Upper lobe of left lung (tissue), 6 donors: ENCODE data around the gene SEPHS1. TPM values are rescaled to one million over a fixed set of nuclear protein-coding genes. Genes with fewer than 3 reads are reported as not detected.
A peak's percentile ranks its signal among the peaks of the same experiment; 100 is the strongest.

ENCODE experiments used
- ATAC-seq, 2 donors: fragments of 200-7000 bp; cut with Tn5 transposase; one replicate each; pipeline ENCODE4 v1.9.1; 2022; ENCODE audit warnings: mild to moderate bottlenecking in 2 of 2, moderate library complexity in 2 of 2; ENCODE audit not compliant: low FRiP score in 2 of 2
- DNase-seq, 2 donors: peaks; one replicate each; pipeline ENCODE4 v3.0.0-alpha.2; 2019 to 2020
- H3K27ac ChIP-seq, 4 donors: fragments of 200-600 bp; sonication (generic); one replicate each; pipeline ENCODE4 v1.5.1; 2016 to 2019
- H3K27me3 ChIP-seq, 4 donors: fragments of 200-600 bp; sonication (generic); one replicate each; pipeline ENCODE4 v1.5.1; 2017 to 2019
- H3K36me3 ChIP-seq, 4 donors: fragments of 200-600 bp; sonication (generic); one replicate each; pipeline ENCODE4 v1.5.1; 2016 to 2019
- H3K4me1 ChIP-seq, 4 donors: fragments of 200-600 bp; sonication (generic); one replicate each; pipeline ENCODE4 v1.5.1; 2018 to 2019
- H3K4me3 ChIP-seq, 4 donors: fragments of 200-600 bp; sonication (generic); one replicate each; pipeline ENCODE4 v1.5.1; 2017 to 2019; ENCODE audit warnings: mild to moderate bottlenecking in 2 of 4, moderate library complexity in 1 of 4
- H3K9me3 ChIP-seq, 4 donors: fragments of 200-600 bp; sonication (generic); one replicate each; pipeline ENCODE4 v1.5.1; 2018 to 2019
- EP300 ChIP-seq, 4 donors: sonication (generic); formaldehyde crosslinking; IDR thresholded peaks; one replicate each; pipeline ENCODE4 v1.5.1; 2017; ENCODE audit warnings: antibody characterized with exemption in 4 of 4, control low read depth in 2 of 4
- POLR2A ChIP-seq, 4 donors: fragments of 450-650 bp; IDR thresholded peaks; one replicate each; pipeline ENCODE4 v1.5.1; 2016 to 2017; ENCODE audit warnings: antibody characterized with exemption in 4 of 4, mild to moderate bottlenecking in 2 of 4
- POLR2AphosphoS5 ChIP-seq, 2 donors: sonication (generic); formaldehyde crosslinking; IDR thresholded peaks; one replicate each; pipeline ENCODE4 v1.5.1; 2017; ENCODE audit warnings: antibody characterized with exemption in 2 of 2
- WGBS, 2 donors: methylation state at CpG; one replicate each; pipeline ENCODE4 v1.1.5; 2017 to 2018; 5-methylcytosine and 5-hydroxymethylcytosine counted together
- total RNA-seq, 6 donors: library from RNA; depleted of rRNA in 4 of 6; stranded (reverse); fragments of >200 nt in 4 of 6; gene quantifications; one replicate each; pipeline versions ENCODE4 v1.1.0 to v1.2.1, GENCODE V29; 2016 to 2021
- TF ChIP-seq, protein P1 (sequence below), 6 experiments: fragments of 450-650 bp in 4 of 6; fragments of 200-600 bp in 2 of 6; sonication (generic) in 2 of 6; IDR thresholded peaks; one replicate each; pipeline ENCODE4 v1.5.1; 2016 to 2019; ENCODE audit warnings: antibody characterized with exemption in 6 of 6
- donor health status: DM: no; HTN: no; CAD: no; lungs with moderate emphysema.
- donor health status: DM: no; HTN: yes; CAD: no; lungs with severe emphysema.

The SEPHS1 gene
- total RNA-seq, 6 donors from 2014 or later = 10.0 to 41.9 (median 33.8) TPM

DNA sequence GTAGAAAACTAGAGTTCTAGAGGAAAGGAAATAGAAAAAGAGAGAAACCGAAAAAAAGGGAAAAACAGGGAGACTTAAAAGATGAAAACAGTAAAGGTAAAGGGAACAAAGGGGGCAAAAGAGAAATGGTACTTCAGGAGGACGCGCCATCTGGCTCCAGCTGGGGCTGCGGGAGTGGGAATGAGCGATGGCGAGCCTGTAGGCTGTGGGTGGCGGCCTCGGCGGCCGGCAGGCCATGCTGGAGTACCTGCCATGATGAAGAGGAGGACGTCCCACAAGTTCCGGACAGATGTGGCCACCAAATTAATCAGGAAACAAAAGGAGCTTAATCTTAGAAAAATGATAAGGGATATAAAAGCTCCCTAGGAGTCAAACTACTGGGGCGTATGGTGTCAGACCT lies 26.5 kb downstream of the SEPHS1 start:
- peaks cover 4 to 80% (median 57%) of the 10 kb centered on the region in 4 donors for H3K36me3 ChIP-seq
- 94 to 96% methylated on average over 13 of the region's 13 CpGs for WGBS, 2 donors

DNA sequence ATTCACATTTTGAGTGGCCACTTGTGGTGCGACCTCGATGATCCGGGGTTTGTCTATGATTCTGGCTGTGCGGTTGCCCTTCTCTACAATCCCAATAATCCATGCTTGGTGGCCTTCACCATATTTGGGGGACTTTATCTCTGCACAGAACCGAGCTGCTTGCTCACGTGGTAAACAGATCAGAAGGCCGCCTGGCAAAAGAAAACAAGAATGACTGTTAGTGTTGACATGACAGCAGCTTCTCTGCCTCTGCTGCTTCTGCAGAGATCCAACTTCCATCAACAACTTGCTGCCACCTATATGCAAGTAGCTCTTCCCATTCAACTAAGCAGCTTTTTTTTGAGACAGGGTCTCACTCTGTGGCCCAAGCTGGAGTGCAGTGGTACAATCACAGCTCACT lies 28.9 kb downstream of the SEPHS1 start:
- Histone ChIP-seq H3K27me3 (no peaks in the 10 kb centered on the region), H3K9me3 (no peaks in the 10 kb centered on the region), H3K36me3 (peaks cover 0 to 57% (median 44%) of the 10 kb centered on the region in 4 donors), H3K4me3 (no peak overlapping the region), H3K4me1 (peaks cover 0 to 4% (median 0%) of the 10 kb centered on the region in 4 donors), H3K27ac (no peak overlapping the region)
- ATAC-seq (no peak), DNase-seq (no peak)
- WGBS, 2 donors = 89 to 91% methylated on average over 7 of the region's 7 CpGs
- no peak for TF ChIP-seq POLR2A (IDR thresholded peaks at IDR 0.05)
- no peak for TF ChIP-seq EP300 (IDR thresholded peaks at IDR 0.05)
- no peak for TF ChIP-seq POLR2AphosphoS5 (IDR thresholded peaks at IDR 0.05)
- TF ChIP-seq, protein P1, sequence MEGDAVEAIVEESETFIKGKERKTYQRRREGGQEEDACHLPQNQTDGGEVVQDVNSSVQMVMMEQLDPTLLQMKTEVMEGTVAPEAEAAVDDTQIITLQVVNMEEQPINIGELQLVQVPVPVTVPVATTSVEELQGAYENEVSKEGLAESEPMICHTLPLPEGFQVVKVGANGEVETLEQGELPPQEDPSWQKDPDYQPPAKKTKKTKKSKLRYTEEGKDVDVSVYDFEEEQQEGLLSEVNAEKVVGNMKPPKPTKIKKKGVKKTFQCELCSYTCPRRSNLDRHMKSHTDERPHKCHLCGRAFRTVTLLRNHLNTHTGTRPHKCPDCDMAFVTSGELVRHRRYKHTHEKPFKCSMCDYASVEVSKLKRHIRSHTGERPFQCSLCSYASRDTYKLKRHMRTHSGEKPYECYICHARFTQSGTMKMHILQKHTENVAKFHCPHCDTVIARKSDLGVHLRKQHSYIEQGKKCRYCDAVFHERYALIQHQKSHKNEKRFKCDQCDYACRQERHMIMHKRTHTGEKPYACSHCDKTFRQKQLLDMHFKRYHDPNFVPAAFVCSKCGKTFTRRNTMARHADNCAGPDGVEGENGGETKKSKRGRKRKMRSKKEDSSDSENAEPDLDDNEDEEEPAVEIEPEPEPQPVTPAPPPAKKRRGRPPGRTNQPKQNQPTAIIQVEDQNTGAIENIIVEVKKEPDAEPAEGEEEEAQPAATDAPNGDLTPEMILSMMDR (IDR thresholded peaks at IDR 0.05) = no peak

More for the DNA sequence above, 26.5 kb downstream of the SEPHS1 start:
- no peaks in the 10 kb centered on the region for H3K27me3 ChIP-seq
- TF ChIP-seq, protein P1 (IDR thresholded peaks at IDR 0.05) = no peak
- no peak for TF ChIP-seq EP300 (IDR thresholded peaks at IDR 0.05)
- no peak for TF ChIP-seq POLR2AphosphoS5 (IDR thresholded peaks at IDR 0.05)
- no peak for TF ChIP-seq POLR2A (IDR thresholded peaks at IDR 0.05)
- no peaks in the 10 kb centered on the region for H3K9me3 ChIP-seq
- H3K4me3 ChIP-seq = no peak overlapping the region
- H3K4me1 ChIP-seq = peaks cover 0 to 4% (median 0%) of the 10 kb centered on the region in 4 donors
- ATAC-seq (no peak), DNase-seq (peak in 1 of 2 donors; percentile 64)
- no peak overlapping the region for H3K27ac ChIP-seq

GRCh38 chr10:13317474-13317873 lies 30.6 kb downstream of the SEPHS1 start:
- 47 to 60% methylated on average over 6 of the region's 6 CpGs for WGBS, 2 donors
- no peaks in the 10 kb centered on the region for H3K9me3 ChIP-seq
- DNase-seq (peak in 1 of 2 donors; percentile 31), ATAC-seq (no peak)
- peaks cover 0 to 40% (median 31%) of the 10 kb centered on the region in 4 donors for H3K36me3 ChIP-seq
- TF ChIP-seq POLR2A (IDR thresholded peaks at IDR 0.05) = no peak
- H3K27me3 ChIP-seq = no peaks in the 10 kb centered on the region
- H3K4me1 ChIP-seq = peaks cover 0 to 4% (median 0%) of the 10 kb centered on the region in 4 donors
- no peak overlapping the region for H3K27ac ChIP-seq
- no peak overlapping the region for H3K4me3 ChIP-seq

GRCh38 chr10:13316635-13317311 lies 31.3 kb downstream of the SEPHS1 start:
- TF ChIP-seq POLR2AphosphoS5 (IDR thresholded peaks at IDR 0.05) (no peak), POLR2A (IDR thresholded peaks at IDR 0.05) (no peak), EP300 (IDR thresholded peaks at IDR 0.05) (no peak)
- TF ChIP-seq, protein P1 (IDR thresholded peaks at IDR 0.05) = no peak
- Histone ChIP-seq H3K4me1 (peaks cover 0 to 4% (median 0%) of the 10 kb centered on the region in 4 donors), H3K27me3 (no peaks in the 10 kb centered on the region), H3K4me3 (no peak overlapping the region), H3K27ac (peak overlapping the region in 1 of 4 donors; percentile 19), H3K36me3 (peaks cover 0 to 33% (median 24%) of the 10 kb centered on the region in 4 donors), H3K9me3 (no peaks in the 10 kb centered on the region)
- no peak for DNase-seq
- 91 to 97% methylated on average over 6 to 7 of the region's 7 CpGs for WGBS, 2 donors
- no peak for ATAC-seq

GRCh38 chr10:13315361-13315760 lies 32.7 kb downstream of the SEPHS1 start:
- Histone ChIP-seq H3K27ac (no peak overlapping the region), H3K4me3 (no peak overlapping the region), H3K4me1 (peaks cover 0 to 4% (median 0%) of the 10 kb centered on the region in 4 donors), H3K27me3 (no peaks in the 10 kb centered on the region), H3K9me3 (no peaks in the 10 kb centered on the region), H3K36me3 (peaks cover 0 to 19% (median 14%) of the 10 kb centered on the region in 4 donors)
- ATAC-seq (no peak), DNase-seq (no peak)
- TF ChIP-seq EP300 (IDR thresholded peaks at IDR 0.05) = no peak
- no peak for TF ChIP-seq POLR2A (IDR thresholded peaks at IDR 0.05)
- no peak for TF ChIP-seq POLR2AphosphoS5 (IDR thresholded peaks at IDR 0.05)
- TF ChIP-seq, protein P1 (IDR thresholded peaks at IDR 0.05) = no peak
